Activated CD4-positive, alpha-beta T cell treated with anti-CD3 and anti-CD28 coated beads, Interleukin-2, amount 50 U/mL, for 24 hours (primary cell): ENCODE measurements around the gene YJEFN3.

ENCODE experiments used
- DNase-seq, 2 donors: peaks; one replicate each; pipeline ENCODE4 v3.0.0-alpha.2; 2020; ENCODE audit warnings: low read depth in 1 of 2, low spot score in 1 of 2

Gene YJEFN3

DNA sequence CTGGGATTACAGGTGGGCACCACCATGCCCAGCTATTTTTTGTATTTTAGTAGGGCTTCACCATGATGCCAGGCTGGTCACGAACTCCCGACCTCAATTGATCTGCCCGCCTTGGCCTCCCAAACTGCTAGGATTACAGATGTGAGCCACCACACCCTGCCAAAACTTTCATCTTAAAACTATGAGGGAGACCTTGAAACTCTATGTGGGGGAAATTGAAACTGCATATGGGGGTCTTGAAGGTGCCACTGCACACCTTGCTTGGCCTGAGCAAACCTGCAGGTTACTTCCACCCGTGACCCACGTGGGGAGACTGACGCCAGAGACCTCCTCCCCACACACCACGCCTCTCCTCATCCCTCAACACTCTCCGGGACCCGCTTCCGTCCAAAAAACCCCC is 25.0 kb downstream of the YJEFN3 start:
- DNase-seq: no peak

DNA sequence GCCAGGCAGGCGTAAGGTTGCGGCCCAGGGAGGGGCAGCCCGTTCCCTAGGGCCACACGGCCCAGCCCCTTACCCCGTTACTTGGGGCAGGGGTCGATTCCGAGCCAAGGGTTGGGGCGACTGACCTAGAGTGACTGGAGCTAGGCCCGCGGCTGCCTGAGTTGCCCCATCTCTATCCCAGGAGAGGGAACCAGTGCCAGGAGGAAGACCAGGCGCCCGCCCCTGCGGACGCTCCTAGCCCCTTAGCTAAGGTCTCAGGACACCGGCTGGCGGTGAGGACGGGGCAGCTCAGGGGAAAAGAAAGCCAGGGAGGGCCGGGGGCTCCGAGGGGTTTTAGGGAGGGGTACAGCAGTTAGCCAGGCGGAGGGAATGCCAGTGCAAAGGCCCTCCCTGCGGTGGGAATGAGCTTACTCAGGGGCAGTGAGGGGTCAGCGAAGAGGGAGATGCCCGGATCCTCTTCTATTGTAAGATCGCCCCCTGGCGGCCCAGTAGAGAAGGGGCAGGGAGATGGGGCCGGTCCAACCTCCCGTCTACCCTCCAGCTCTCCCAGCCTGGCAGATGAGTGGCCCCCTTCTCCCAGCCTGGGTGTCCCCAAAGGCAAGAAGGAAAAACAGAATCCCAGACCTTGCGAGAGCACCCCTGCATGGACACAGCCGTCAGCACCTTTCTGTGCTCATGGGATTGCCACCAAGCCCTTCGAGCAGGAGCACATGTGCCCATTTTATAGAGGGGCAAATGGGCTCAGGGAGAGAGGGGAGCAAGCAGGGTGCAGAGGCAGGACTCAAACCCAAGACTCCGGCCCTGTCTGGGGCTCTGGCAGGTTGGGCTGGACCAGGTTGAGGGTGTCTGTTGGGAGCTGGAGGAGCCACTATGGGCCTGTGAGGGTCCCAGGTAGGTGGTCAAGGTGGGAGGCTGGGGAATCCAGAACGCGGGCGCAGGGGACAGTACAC is 25.6 kb downstream of the YJEFN3 start:
- peak; percentile 36 to 42 for DNase-seq

DNA sequence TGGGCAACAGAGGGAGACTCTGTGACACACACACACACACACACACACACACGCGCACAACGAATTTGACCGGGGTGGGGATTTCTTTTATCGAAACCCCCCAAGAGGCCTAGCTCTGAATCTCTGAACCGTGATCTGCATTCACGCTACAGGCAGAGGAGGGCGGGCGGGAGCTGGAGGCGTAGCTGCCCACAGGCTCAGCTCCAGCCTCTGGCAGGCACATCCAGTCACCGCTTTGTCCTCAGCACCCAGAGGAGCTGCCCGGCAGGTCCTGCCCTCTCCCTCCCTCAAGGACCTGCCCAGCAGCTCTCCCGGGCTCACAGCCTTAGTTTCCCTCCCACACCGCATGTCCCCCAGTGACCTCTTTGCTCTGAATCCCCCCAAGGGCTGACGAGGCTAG is 29.3 kb downstream of the YJEFN3 start:
- DNase-seq: no peak

DNA sequence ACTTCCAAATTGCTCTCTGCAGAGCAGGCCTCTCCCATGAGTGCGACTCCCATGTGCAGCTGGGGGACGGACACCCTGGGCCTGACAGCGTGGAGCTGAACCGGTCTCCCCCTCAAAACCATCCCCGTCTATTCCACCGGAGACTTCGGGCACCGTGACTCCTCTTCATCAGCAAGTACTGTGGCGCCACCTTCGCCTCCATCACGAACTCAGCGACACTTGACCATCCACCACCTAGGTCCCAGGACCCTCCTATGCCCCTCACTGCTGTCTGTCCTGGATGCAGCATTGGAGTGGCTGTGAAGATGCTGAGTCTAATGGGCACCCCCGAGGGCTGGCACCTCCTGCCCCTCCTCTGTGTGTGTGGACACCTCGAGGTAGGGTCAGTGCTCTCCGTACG is 29.9 kb downstream of the YJEFN3 start:
- no peak for DNase-seq

DNA sequence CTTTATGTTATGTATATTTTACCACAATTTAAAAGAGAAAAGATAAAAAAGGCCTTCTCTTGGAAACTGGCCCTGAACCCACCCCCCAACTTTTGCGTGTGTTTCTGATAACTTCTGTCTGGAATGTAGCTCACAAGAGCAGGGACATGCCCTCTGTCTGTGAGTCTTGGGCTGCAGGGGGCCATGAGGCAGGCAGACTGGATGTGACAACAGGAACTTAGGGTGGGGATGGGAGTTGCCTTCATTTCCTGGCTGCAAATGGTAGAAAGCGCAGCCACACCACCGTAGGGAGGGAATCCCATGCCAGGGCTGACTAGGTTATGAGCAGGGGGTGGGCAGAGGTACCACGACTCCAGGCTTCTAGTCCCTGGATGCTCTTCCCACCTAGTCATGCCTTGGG is 31.2 kb downstream of the YJEFN3 start:
- no peak for DNase-seq

DNA sequence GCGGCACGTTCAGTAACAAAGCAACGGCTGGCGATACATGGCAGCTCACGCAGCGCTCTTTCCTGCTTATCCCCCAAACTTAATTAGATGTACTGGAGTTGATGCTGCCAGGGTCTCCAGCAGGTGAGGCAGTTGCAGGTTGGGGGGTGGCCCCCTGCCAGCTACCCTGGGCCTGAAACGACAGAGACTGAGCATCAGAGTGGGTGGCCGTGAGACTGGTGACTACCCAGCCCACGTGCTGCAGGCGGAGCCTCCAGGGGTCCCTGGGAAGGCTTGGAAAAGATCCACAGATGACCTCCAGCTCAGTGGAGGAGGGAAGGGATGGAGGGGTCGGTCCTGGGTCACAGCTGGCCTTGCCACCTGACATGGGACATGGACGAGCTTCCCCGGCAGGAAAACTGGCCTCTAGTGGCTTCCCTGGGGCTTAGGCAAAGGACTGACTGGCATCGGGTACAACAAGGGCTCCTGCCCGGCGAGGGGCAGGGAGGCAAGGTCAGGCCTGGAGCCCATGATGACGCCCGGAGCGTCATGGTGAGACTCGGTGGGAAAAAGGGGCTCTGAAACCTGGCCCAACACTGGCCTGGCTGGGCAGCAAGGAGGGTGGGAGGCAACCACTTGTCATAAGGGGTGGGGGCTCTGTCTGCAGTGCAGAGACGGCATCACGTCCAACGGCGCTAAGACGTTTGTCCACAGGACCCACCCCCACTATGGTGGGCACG is 33.4 kb downstream of the YJEFN3 start:
- no peak for DNase-seq

DNA sequence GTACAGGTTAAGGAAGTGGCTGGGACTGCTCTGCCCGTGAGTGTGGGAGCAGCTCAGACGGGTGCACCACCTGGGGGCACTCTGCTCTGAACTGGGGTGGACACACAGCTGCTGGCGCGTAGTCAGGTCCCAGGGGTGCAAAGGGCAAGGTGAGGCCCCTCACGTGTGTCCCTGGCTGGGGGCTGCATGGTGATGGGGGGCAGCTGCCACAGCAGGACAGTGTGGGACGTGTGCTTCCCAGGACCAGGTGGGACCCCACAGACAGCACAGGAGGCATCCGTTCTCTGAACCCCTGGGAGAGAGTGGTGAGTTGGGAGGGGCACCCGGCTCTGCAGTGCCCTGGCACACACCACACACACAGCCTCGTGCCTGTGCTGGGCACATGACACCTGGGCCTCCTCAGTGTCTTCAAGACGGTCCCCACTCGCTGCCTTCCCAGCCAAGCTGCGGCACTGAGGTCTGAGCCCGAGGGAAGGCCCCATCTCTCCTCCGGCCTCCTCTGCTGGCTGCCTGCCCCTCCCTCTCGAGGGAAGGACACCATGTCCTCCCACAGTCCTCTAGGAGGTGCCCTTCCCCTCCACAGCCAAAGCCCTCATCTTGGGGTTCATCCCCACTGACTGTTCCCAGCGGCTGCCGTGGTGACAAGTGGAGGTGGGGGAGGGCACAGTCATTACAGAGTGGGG is 34.1 kb downstream of the YJEFN3 start:
- no peak for DNase-seq

DNA sequence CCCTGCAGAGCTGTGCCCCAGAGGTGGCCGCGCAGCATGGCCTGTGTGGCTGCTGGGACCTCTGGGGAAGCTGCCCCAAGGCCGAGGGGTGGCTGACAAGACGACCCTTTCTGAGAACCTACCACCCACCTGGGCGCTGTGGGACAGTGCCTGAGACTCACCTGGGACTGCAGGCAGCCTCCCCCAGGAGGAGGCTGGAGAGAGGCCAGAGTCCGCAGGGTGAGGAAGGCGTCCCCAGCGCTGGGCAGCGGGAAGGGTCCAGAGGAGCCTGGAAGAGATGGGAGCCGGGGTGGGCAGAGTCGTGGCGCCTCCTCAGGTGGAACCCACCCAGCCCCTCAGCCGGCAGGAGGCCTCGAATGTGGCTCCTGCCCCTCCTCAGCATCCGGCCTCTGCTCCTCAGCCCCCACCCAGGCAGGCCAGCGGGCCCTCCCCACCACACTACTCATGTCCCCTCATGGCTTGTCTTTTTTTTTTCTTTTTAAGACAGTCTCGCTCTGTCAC is 34.7 kb downstream of the YJEFN3 start:
- DNase-seq: no peak

DNA sequence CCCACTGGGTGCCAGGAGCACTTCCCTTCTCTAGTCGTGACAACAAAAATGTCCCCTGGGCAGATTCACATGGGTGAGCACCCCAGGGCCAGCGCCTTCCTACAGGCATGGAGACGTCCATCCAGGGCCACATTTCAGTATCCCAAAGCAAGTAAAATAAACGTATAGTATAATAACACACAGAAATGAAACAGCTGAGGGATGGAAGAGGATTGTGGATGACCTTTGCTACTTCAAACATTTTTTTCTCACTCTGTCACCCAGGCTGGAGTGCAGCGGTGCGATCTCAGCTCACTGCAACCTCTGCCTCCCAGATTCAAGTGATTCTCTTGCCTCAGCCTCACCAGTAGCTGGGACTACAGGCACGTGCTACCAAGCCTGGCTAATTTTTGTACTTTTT is 37.6 kb downstream of the YJEFN3 start:
- DNase-seq: no peak

DNA sequence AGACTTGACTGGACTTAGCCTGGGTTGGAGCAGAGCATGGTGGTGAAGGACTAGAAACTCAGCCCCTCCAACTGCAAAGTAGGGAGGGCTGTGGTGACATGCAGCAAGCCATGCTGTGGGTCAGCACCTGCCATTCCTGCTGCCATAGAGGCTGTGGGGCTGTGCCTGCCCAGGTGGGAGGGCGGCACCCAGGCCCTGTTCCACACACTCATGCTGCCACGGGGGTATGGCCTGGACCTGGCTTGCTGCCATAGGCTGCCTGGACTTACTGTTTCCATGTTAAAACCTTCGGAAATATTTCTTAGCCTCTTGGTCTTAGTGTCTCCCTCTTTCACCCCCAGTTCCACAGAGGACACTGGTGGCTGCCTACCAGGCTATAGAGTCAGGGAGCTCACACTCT is 38.7 kb downstream of the YJEFN3 start:
- DNase-seq: no peak

DNA sequence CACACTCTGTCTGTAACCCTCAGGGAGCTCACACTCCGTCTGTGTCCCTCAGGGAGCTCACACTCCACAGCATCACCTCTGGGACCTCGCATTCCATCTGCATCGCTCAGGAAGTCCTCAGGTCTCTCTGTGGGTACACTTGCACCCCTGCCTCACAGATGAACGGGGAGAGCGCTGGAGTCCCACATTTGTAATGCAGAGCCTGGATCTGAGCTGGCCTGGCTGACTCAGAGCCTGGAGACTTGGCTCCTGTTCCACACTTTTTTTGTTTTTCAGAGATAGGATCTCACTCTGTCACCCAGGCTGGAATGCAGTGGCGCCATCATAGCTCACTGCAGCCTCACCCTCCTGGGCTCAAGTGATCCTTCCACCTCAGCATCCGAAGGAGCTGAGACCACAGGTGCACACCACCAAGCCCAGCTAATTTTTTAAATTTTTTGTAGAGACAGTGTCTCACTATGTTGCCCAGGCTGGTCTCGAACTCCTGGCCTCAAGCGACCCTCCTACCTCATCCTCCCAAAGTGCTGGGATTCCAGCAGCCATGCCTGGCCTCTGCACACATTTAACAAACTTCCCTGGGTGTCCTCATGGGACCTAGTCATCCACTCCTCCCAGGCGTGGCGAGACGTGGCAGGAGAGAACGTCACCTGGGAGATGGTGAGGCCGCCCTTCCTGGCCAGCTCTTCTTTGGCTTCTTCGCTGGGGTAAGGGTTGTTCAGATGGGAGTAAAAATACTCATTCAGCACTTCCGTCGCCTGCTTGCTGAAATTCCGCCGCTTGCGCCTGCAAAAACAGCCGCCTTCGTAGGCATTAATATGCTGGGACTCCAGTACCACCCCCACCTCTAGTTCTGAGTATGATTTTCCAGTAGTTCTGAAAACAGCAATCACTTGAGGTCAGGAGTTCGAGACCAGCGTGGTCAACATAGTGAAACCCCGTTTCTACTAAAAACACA is 40.4 kb downstream of the YJEFN3 start:
- no peak for DNase-seq

DNA sequence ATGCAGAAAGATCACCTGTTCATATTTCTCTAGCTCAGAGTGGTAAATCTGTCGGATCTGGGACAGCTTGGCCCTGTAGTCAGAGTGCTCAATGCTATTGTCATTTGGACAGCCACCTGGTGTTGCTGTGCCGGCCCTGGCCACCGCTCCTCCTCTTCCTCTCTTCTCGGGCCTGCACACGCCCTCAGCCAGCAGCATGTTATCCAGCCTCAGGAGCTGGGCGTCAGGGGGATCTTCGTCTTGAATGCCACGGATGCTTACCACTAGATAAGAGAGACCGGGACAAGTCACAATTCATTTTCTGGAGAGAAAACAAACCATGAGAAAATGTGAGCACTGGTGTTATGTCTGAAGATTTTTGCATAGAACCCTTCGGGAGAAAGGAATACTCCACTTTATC is 41.9 kb downstream of the YJEFN3 start:
- no peak for DNase-seq

DNA sequence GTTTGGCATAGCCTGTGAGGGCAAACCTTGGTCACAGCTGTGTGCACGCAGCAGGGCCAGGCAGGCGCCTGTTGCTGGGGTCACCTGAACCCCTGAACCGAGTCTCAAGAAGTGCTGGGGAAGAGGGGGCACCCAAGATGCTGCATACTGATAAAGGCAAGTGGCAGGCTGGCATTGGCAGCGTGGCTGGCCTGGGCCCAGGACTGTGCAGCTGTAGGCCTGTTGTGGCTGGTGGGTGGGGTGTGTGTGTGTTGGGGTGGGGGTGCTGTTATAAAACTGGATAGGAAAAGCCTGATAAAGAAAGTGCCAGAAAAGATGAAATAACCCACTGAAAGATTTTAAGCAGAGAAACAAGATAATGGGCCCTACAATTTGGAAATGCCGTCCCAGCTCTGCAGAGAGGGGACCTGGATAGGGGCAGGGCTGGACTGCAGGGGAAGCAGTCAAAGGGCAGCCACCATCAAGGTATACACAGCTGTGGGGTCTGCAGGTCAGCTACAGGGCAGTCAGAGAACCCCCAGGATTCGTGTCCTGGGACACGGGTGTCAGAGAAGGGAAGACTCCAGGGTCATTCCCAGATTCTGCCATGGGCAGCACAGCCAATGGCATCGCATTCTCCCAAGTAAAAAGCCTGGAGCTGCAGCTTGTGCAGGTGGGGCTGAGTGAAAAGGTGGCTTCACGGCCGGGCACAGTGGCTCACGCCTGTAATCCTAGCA is 42.5 kb downstream of the YJEFN3 start:
- DNase-seq: no peak

DNA sequence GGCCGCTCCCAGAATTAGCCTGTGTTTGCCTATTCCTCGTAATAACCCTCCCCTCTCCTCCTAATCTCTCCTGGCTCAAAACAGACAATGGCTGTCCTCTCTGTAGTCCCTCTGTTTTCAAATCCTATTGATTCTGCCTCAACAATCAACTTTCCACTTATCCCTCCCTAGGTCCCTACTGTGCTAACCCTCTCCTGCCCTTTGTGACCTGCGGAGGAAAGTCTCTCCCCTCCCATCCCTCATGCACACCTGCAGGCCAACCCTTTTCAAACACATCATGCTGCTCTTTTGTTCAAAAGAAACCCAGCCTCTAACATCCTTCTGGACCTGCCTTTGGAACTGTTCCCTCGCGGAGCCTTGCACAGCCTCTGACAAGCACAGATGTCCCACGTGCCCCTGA is 46.7 kb downstream of the YJEFN3 start:
- no peak for DNase-seq

DNA sequence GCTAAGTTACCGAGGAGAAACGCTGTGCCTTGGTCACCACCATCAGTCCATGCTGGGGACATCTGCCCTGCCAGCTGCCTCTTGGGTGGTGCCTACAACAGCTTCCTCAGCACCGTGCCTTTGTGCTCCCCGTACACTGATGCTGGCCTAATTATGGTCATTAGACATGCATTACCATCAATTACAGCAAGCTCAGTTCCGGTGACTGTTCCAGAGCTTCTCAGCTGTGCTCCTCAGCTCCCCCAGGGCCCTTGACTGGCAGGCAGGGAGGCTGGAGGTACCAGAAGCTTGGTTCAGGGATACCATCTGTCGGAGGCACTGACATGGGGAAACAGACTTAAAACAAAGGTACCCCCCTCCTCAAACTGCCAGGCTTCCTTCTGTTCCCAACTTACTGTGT is 49.5 kb downstream of the YJEFN3 start:
- no peak for DNase-seq

DNA sequence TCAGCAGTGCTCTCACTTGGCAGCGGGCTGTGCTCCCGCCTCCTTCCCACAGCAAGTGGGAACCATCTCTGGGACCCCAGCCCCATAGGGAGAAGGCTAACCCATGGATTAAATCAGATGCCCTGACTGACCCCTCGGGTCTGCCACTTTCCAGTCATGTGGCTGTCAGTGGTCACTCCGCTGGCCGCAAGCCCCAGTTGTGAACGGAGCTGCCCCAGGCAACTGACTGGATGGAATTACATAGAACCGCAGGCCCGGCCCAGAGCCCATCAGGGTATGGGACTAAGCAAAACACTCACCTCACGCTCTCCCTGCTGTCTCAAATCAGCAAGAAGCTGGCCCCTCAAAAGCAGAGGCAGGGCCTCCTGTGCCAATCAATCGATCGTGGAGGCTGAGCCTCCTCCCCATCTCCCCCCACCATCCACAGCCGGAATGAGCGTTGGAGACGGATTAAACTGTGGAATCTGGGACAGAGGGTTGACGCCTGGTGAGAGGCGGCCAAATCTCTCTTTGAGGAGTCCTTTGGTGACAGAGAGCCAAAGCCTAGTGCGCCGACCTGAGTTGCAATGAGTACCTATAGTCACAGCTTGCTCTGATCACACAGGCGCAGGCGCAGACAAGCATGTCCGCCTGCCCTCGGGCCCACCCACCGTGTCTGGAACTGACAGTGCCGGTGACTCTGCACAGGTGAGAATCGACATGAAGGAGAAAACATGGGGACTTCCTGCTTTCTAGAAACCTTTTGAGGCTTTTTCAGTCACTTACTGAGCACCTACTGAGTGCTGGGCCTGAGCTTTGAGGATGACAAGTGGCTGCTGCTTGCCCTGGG is 51.0 kb downstream of the YJEFN3 start:
- DNase-seq: no peak

DNA sequence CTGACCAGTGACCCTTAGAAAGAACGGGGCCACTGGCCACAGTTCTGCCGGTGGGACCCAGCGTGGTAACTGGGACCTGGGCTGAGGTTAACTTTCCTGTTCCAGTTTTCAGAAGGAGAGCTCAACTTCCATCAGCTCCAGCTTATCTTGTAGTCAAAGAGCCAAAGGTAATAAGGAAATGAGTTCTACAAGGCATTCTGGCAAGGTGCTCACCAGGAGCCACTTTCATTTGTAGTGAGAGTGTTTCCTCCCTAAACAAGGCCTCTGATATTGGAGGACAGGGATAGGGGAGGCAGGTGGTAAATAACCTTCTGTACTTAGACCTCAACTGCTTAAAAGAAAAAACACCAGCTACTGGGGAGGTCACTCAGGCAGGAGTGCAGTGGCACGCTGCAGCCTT is 51.7 kb downstream of the YJEFN3 start:
- no peak for DNase-seq

DNA sequence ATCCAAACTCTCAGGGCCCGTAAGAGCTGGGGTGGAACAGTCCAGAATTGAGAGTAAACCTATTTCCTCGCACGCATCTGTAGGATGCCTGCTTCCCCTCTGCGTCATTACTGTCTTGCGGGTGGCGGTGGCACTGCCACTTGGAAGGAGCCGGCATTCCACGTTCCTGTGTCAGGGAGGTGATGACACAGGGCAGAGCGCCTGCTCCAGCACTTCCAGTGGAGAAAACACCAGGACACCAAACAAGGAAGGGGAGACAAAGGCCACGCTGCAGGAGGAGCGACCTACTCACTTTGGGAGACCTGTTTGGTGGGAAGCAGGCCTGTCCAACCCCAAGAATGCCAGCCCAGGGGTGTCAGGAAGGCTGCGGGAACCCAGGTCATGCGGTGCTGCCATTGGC is 52.7 kb downstream of the YJEFN3 start:
- no peak for DNase-seq

DNA sequence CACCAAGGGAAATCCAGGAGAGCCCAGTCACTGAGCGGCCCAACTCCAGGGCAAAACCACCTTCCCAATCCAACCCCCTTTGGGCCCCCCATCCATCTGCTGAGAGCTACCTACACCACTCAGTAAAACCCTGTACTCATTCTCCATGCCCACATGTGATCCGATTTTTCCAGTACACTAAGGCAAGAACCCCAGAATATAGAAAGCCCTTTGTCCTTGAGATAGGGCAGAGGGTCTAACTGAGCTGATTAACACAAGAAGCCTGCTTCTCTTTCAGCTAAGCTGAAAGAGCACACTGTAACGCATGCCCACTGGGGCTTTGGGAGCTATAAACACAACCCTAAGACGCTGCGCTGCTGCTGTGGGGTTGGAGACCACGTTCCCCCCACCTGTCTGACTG is 53.8 kb downstream of the YJEFN3 start:
- no peak for DNase-seq
